ENCODE data around the gene CSDE1. TPM values are rescaled to one million over a fixed set of nuclear protein-coding genes. Genes with fewer than 3 reads are reported as not detected.

The CSDE1 gene
- total RNA-seq, 6 donors from 2014 or later = 223 to 548 (median 373) TPM

GRCh38 chr1:114696810-114697209 is 61.0 kb downstream of the CSDE1 start:
- DNase-seq (no peak), ATAC-seq (ENCODE audit: low FRiP score in 2 of 2) (no peak)
- Histone ChIP-seq H3K36me3 (no peaks in the 10 kb centered on the region), H3K27ac (no peak overlapping the region), H3K9me3 (no peaks in the 10 kb centered on the region), H3K27me3 (no peaks in the 10 kb centered on the region), H3K4me3 (no peak overlapping the region), H3K4me1 (no peaks in the 10 kb centered on the region)
- TF ChIP-seq POLR2AphosphoS5 (IDR thresholded peaks at IDR 0.05) (no peak), CTCF (IDR thresholded peaks at IDR 0.05) (no peak), EP300 (IDR thresholded peaks at IDR 0.05) (no peak), POLR2A (IDR thresholded peaks at IDR 0.05) (no peak)

GRCh38 chr1:114695430-114696058 is 62.2 kb downstream of the CSDE1 start, which contains the start of gene AMPD1:
TSS of gene AMPD1 (minus strand) at chr1:114695546. CDS start at chr1:114695471, 75 bp downstream.
- Histone ChIP-seq H3K27ac (no peak within 1 kb of the TSS), H3K27me3 (no peaks in the 10 kb centered on the region), H3K9me3 (no peaks in the 10 kb centered on the region), H3K4me1 (no peaks in the 10 kb centered on the region), H3K4me3 (no peak within 1 kb of the TSS), H3K36me3 (no peaks in the 10 kb centered on the region)
- TF ChIP-seq CTCF (IDR thresholded peaks at IDR 0.05) (no peak), EP300 (IDR thresholded peaks at IDR 0.05) (no peak), POLR2AphosphoS5 (IDR thresholded peaks at IDR 0.05) (no peak), POLR2A (IDR thresholded peaks at IDR 0.05) (no peak)
- DNase-seq (no peak), ATAC-seq (ENCODE audit: low FRiP score in 2 of 2) (no peak)
- WGBS, 2 donors = 63 to 73% methylated on average over 6 of the region's 6 CpGs

- Histone ChIP-seq H3K27me3 (no peaks in the 10 kb centered on the region), H3K4me3 (no peak overlapping the region), H3K27ac (no peak overlapping the region), H3K36me3 (no peaks in the 10 kb centered on the region), H3K4me1 (no peaks in the 10 kb centered on the region), H3K9me3 (no peaks in the 10 kb centered on the region)
- DNase-seq (no peak), ATAC-seq (ENCODE audit: low FRiP score in 2 of 2) (no peak)
- TF ChIP-seq CTCF (IDR thresholded peaks at IDR 0.05) (no peak), POLR2AphosphoS5 (IDR thresholded peaks at IDR 0.05) (no peak), EP300 (IDR thresholded peaks at IDR 0.05) (no peak), POLR2A (IDR thresholded peaks at IDR 0.05) (no peak)
- 82 to 85% methylated on average over 9 of the region's 9 CpGs for WGBS, 2 donors
Observed at GRCh38 chr1:114694540-114695310, 63.1 kb downstream of the CSDE1 start.

- Histone ChIP-seq H3K9me3 (no peaks in the 10 kb centered on the region), H3K4me3 (no peak overlapping the region), H3K36me3 (no peaks in the 10 kb centered on the region), H3K4me1 (no peaks in the 10 kb centered on the region), H3K27me3 (no peaks in the 10 kb centered on the region), H3K27ac (no peak overlapping the region)
- 92 to 95% methylated on average over 3 of the region's 3 CpGs for WGBS, 2 donors
- DNase-seq (no peak), ATAC-seq (ENCODE audit: low FRiP score in 2 of 2) (no peak)
- TF ChIP-seq POLR2AphosphoS5 (IDR thresholded peaks at IDR 0.05) = no peak
Observed at GRCh38 chr1:114692947-114693346, 64.8 kb downstream of the CSDE1 start.

- TF ChIP-seq POLR2A (IDR thresholded peaks at IDR 0.05) (no peak), EP300 (IDR thresholded peaks at IDR 0.05) (no peak), POLR2AphosphoS5 (IDR thresholded peaks at IDR 0.05) (no peak), CTCF (IDR thresholded peaks at IDR 0.05) (no peak)
- no peak for DNase-seq
- WGBS, 2 donors = 72 to 74% methylated on average over 2 of the region's 2 CpGs
- ATAC-seq (ENCODE audit: low FRiP score in 2 of 2) = no peak
- Histone ChIP-seq H3K27ac (no peak overlapping the region), H3K27me3 (no peaks in the 10 kb centered on the region), H3K36me3 (no peaks in the 10 kb centered on the region), H3K4me3 (no peak overlapping the region), H3K4me1 (no peaks in the 10 kb centered on the region), H3K9me3 (no peaks in the 10 kb centered on the region)
Observed at GRCh38 chr1:114691061-114691460, 66.7 kb downstream of the CSDE1 start.
